HCT116 (cell line): ENCODE data around the gene GADD45A. TPM values are rescaled to one million over a fixed set of nuclear protein-coding genes. Genes with fewer than 3 reads are reported as not detected.

ENCODE experiments used
- ATAC-seq: fragments of 200-7000 bp; cut with Tn5 transposase; 2 replicates; pipeline ENCODE4 v1.9.1; 2020; ENCODE audit warnings: mild to moderate bottlenecking, moderate library complexity
- BruUV-seq: library from RNA; stranded (reverse); fragments of 400-500 nt; replicated peaks from 2 replicates; lab custom pipeline; 2021; lab: Mats Ljungman, UMichigan
- CTCF ChIA-PET: fragments of 300-600 bp; sonication (Branson Sonifier 250); formaldehyde crosslinking; loops from one replicate; lab custom pipeline; 2021; ENCODE audit warnings: antibody characterized with exemption; lab: Charles Lee
- POLR2A ChIA-PET: fragments of 300-600, 350-600 bp; sonication (Branson Sonifier 250); formaldehyde crosslinking; loops from one replicate; lab custom pipeline; 2021; ENCODE audit warnings: antibody characterized with exemption; lab: Charles Lee
- RAD21 ChIA-PET, 2 experiments: fragments of 300-600 bp; sonication (Branson Sonifier 250); formaldehyde crosslinking; loops; one replicate each; lab custom pipeline; 2023; ENCODE audit warnings: low total read pairs in 2 of 2; ENCODE audit not compliant: uncharacterized antibody in 2 of 2, unreplicated experiment in 2 of 2, low non-redundant PET in 1 of 2; lab: Charles Lee
- DNase-seq: peaks from one replicate; pipeline ENCODE4 v3.0.0-alpha.2; 2010; ENCODE audit warnings: low read depth, low spot score
- H2AFZ ChIP-seq: fragments of 200-600 bp; shearing (Covaris generic), sonication (generic); 2 replicates; pipeline ENCODE4 v1.6.1; 2017; ENCODE audit warnings: low read depth, mixed run types, mixed read lengths, antibody characterized with exemption, low read length; ENCODE audit not compliant: poor library complexity, severe bottlenecking
- H3K27ac ChIP-seq: 2 replicates; pipeline ENCODE4 v1.5.1; 2012; ENCODE audit warnings: low read depth, low read length
- H3K27me3 ChIP-seq: fragments of 200-600 bp; sonication (generic); 2 replicates; pipeline ENCODE4 v1.6.1; 2016; ENCODE audit warnings: mixed run types, low read length, mixed read lengths; ENCODE audit not compliant: insufficient read depth
- H3K36me3 ChIP-seq, 2 experiments: fragments of 200-500 bp in 1 of 2; fragments of 200-600 bp in 1 of 2; sonication (Bioruptor generic) in 1 of 2; sonication (generic) in 1 of 2; 2 replicates each; pipeline versions ENCODE4 v1.5.1 to v1.6.1; 2014 to 2016; ENCODE audit warnings: low read length in 2 of 2, inconsistent platforms in 1 of 2, mixed read lengths in 1 of 2, mixed run types in 1 of 2; ENCODE audit not compliant: insufficient read depth in 2 of 2, control insufficient read depth in 1 of 2
- H3K4me1 ChIP-seq, 2 experiments: fragments of 200-600 bp in 1 of 2; sonication (generic) in 1 of 2; 2 replicates each; pipeline versions ENCODE4 v1.5.1 to v1.6.1; 2012 to 2017; ENCODE audit warnings: low read length in 2 of 2, inconsistent platforms in 1 of 2, mild to moderate bottlenecking in 1 of 2, mixed read lengths in 1 of 2, mixed run types in 1 of 2, moderate library complexity in 1 of 2; ENCODE audit not compliant: insufficient read depth in 2 of 2, control insufficient read depth in 1 of 2
- H3K4me2 ChIP-seq: fragments of 200-600 bp; sonication (generic); 2 replicates; pipeline ENCODE4 v1.6.1; 2017; ENCODE audit warnings: mixed run types, low read length, mixed read lengths
- H3K4me3 ChIP-seq, 2 experiments: fragments of 200-600 bp in 1 of 2; sonication (generic) in 1 of 2; replicated peaks in 1 of 2; 2 replicates each; pipeline ENCODE4 v1.5.1; 2011 to 2016; ENCODE audit warnings: low read length in 2 of 2, control low read depth in 1 of 2, low read depth in 1 of 2, mild to moderate bottlenecking in 1 of 2, mixed read lengths in 1 of 2, mixed run types in 1 of 2
- H3K79me2 ChIP-seq: fragments of 200-600 bp; sonication (generic); 2 replicates; pipeline ENCODE4 v1.6.1; 2017; ENCODE audit warnings: mild to moderate bottlenecking, mixed run types, low read length, moderate library complexity, mixed read lengths; ENCODE audit not compliant: insufficient read depth
- H3K9ac ChIP-seq: fragments of 200-600 bp; sonication (generic); 2 replicates; pipeline ENCODE4 v1.6.1; 2016; ENCODE audit warnings: low read length, mixed read lengths
- H3K9me2 ChIP-seq: fragments of 200-600 bp; sonication (generic), shearing (Covaris generic); 2 replicates; pipeline ENCODE4 v1.6.1; 2017; ENCODE audit warnings: mixed run types, mild to moderate bottlenecking, moderate library complexity; ENCODE audit not compliant: insufficient read depth
- H3K9me3 ChIP-seq, 2 experiments: fragments of 200-500 bp in 1 of 2; fragments of 200-600 bp in 1 of 2; sonication (Bioruptor generic) in 1 of 2; sonication (generic) in 1 of 2; 2 replicates each; pipeline ENCODE4 v1.6.1; 2014 to 2017; ENCODE audit warnings: low read length in 2 of 2, mixed read lengths in 2 of 2, inconsistent platforms in 1 of 2, low read depth in 1 of 2, mild to moderate bottlenecking in 1 of 2, mixed run types in 1 of 2, moderate library complexity in 1 of 2; ENCODE audit not compliant: control insufficient read depth in 1 of 2, insufficient read depth in 1 of 2
- H4K20me1 ChIP-seq: fragments of 200-600 bp; sonication (generic), shearing (Covaris generic); 2 replicates; pipeline ENCODE4 v1.6.1; 2017; ENCODE audit warnings: mixed run types, mild to moderate bottlenecking, moderate library complexity; ENCODE audit not compliant: insufficient read depth
- CEBPB ChIP-seq: IDR thresholded peaks from 2 replicates; pipeline ENCODE4 v1.6.1; 2012; ENCODE audit warnings: low read depth
- EGR1 ChIP-seq: IDR thresholded peaks from 2 replicates; pipeline ENCODE4 v1.6.1; 2012; ENCODE audit warnings: low read depth
- EZH2phosphoT487 ChIP-seq: fragments of 200-600 bp; IDR thresholded peaks from 2 replicates; pipeline ENCODE4 v1.6.1; 2018; ENCODE audit warnings: antibody characterized with exemption, borderline replicate concordance
- POLR2A ChIP-seq: IDR thresholded peaks from 2 replicates; pipeline ENCODE4 v1.7.0; 2011; ENCODE audit warnings: borderline replicate concordance; ENCODE audit not compliant: insufficient read depth, insufficient read length; ENCODE audit errors: extremely low read depth
- POLR2AphosphoS5 ChIP-seq: IDR thresholded peaks from 2 replicates; pipeline ENCODE4 v1.6.1; 2011; ENCODE audit warnings: mild to moderate bottlenecking, low read depth, low read length, moderate library complexity
- SRF ChIP-seq: IDR thresholded peaks from 2 replicates; pipeline ENCODE4 v1.6.1; 2012; ENCODE audit warnings: low read depth
- TCF7L2 ChIP-seq: IDR thresholded peaks from 2 replicates; pipeline ENCODE4 v1.7.0; 2011; ENCODE audit warnings: borderline replicate concordance, inconsistent platforms; ENCODE audit not compliant: insufficient read depth, insufficient read length; ENCODE audit errors: extremely low read depth
- intact Hi-C: fragments of 100-400 bp; cut with micrococcal nuclease; formaldehyde crosslinking; loops from 2 replicates; pipeline ENCODE4 v1.10.0; 2022
- total RNA-seq: library from RNA; stranded (reverse); gene quantifications from one replicate; pipeline ENCODE4 v1.2.1, GENCODE V29; 2021; ENCODE audit not compliant: unreplicated experiment
- TF ChIP-seq, protein P1 (sequence below): IDR thresholded peaks from 2 replicates; pipeline ENCODE4 v1.6.1; 2011; ENCODE audit warnings: mild to moderate bottlenecking, low read length, moderate library complexity; ENCODE audit not compliant: insufficient replicate concordance; ENCODE audit errors: extremely low read depth
- TF ChIP-seq, protein P2 (sequence below): IDR thresholded peaks from 2 replicates; pipeline ENCODE4 v1.6.1; 2012; ENCODE audit warnings: low read depth
- TF ChIP-seq, protein P3 (sequence below): IDR thresholded peaks from 2 replicates; pipeline ENCODE4 v1.6.1; 2012
- TF ChIP-seq, protein P4 (sequence below), 3 experiments: fragments of 200-600 bp in 1 of 3; sonication (generic) in 1 of 3; IDR thresholded peaks in 2 of 3; conservative IDR thresholded peaks in 1 of 3; 2 replicates each; pipeline ENCODE4 v1.5.1; 2012 to 2017; ENCODE audit warnings: low read depth in 2 of 3, low read length in 2 of 3, antibody characterized with exemption in 1 of 3, borderline replicate concordance in 1 of 3, control low read depth in 1 of 3, mild to moderate bottlenecking in 1 of 3, mixed read lengths in 1 of 3, mixed run types in 1 of 3, moderate library complexity in 1 of 3; ENCODE audit not compliant: insufficient read depth in 1 of 3

Gene GADD45A
- total RNA-seq, 1 experiment from 2014 or later = 105 TPM

DNA sequence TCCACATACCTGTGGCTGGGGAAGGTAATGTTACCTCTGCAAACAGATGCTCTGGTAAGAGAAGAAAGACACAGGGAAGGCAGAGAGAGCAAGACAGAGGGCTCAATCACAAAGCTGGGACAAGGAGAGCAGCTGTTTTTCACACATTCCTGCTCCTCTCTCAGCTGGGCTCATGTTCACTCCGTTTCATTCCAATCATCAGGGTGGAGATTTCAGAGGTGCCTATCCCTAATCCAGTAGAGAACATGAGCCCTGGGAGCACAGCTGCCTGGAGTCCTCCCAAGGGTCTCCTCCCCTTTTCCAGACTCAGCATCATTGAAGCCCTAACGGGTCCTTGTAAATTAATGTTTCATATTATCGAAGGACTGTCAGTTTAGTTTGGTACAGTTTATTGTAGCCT lies 19.4 kb downstream of the GADD45A start:
- intact Hi-C loops = no loop called here
- RAD21 ChIA-PET = no interaction called here
- DNase-seq = no peak
- no peak overlapping the region for H3K4me3 ChIP-seq
- ATAC-seq = no peak
- H2AFZ ChIP-seq = no peak overlapping the region
- H3K4me1 ChIP-seq = peaks cover 38 to 51% of the 10 kb centered on the region in 2 experiments
- no peaks in the 10 kb centered on the region for H3K36me3 ChIP-seq
- POLR2A ChIA-PET = interaction anchor here (2.2 kb wide), 1 partner anchor 19 kb away, joined by 10 read pairs; the partner anchor contains the start of gene GADD45A
- no peaks in the 10 kb centered on the region for H3K27me3 ChIP-seq
- no peaks in the 10 kb centered on the region for H4K20me1 ChIP-seq
- no TSS peak for BruUV-seq
- H3K9me2 ChIP-seq = no peaks in the 10 kb centered on the region
- H3K79me2 ChIP-seq = no peaks in the 10 kb centered on the region
- H3K9ac ChIP-seq = no peak overlapping the region
- no peaks in the 10 kb centered on the region for H3K9me3 ChIP-seq
- no peak overlapping the region for H3K4me2 ChIP-seq
- no peak for TF ChIP-seq POLR2A
- TF ChIP-seq, protein P1, sequence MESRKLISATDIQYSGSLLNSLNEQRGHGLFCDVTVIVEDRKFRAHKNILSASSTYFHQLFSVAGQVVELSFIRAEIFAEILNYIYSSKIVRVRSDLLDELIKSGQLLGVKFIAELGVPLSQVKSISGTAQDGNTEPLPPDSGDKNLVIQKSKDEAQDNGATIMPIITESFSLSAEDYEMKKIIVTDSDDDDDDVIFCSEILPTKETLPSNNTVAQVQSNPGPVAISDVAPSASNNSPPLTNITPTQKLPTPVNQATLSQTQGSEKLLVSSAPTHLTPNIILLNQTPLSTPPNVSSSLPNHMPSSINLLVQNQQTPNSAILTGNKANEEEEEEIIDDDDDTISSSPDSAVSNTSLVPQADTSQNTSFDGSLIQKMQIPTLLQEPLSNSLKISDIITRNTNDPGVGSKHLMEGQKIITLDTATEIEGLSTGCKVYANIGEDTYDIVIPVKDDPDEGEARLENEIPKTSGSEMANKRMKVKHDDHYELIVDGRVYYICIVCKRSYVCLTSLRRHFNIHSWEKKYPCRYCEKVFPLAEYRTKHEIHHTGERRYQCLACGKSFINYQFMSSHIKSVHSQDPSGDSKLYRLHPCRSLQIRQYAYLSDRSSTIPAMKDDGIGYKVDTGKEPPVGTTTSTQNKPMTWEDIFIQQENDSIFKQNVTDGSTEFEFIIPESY = no peak
- no peak for TF ChIP-seq SRF
- TF ChIP-seq EGR1 = no peak
- TF ChIP-seq TCF7L2 = no peak
- CTCF ChIA-PET = no interaction called here
- no peak overlapping the region for H3K27ac ChIP-seq

DNA sequence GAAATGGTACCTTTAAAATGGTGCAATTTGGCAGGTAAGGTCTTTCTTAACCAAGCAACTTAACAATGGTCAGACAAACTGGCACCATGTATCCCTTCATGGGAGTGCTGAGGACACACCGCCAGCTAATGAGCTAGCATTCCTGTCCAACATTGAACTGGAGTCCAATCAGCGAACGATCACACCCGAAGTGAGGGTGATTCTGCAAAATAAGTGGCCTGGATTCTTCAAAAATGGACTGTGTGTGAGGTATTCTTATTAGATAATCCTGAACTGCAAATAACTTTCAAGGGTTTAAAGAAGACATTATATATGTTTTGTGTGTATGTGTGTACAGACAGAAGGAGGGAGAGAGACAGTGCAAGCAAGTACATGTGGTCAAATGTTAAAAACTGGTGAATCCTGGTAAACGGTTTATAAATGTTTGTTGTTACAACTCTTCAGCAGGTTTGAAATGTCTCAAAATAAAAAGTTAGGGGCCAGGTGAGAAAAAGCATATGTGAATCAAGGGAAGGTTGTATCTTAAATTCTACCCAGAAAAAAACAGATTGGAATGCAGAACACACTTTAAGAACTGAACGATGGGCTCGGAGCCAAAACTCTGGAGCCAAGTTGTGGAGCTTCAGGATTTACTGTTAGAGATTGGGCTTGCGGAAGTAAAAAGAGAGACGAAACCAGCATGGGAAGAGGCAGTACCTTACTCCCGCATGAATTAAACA lies 20.9 kb downstream of the GADD45A start:
- Histone ChIP-seq H3K9me2 (no peaks in the 10 kb centered on the region), H3K36me3 (no peaks in the 10 kb centered on the region), H3K27ac (no peak overlapping the region), H3K79me2 (no peaks in the 10 kb centered on the region), H3K4me3 (no peak overlapping the region), H4K20me1 (no peaks in the 10 kb centered on the region), H3K9me3 (no peaks in the 10 kb centered on the region), H3K4me1 (peaks cover 31 to 46% of the 10 kb centered on the region in 2 experiments), H3K27me3 (no peaks in the 10 kb centered on the region), H3K9ac (no peak overlapping the region), H3K4me2 (no peak overlapping the region), H2AFZ (no peak overlapping the region)
- ChIA-PET RAD21 (no interaction called here), CTCF (no interaction called here), POLR2A (no interaction called here)
- DNase-seq (no peak), ATAC-seq (no peak)
- BruUV-seq = no TSS peak
- intact Hi-C loops = no loop called here
- TF ChIP-seq, protein P2, sequence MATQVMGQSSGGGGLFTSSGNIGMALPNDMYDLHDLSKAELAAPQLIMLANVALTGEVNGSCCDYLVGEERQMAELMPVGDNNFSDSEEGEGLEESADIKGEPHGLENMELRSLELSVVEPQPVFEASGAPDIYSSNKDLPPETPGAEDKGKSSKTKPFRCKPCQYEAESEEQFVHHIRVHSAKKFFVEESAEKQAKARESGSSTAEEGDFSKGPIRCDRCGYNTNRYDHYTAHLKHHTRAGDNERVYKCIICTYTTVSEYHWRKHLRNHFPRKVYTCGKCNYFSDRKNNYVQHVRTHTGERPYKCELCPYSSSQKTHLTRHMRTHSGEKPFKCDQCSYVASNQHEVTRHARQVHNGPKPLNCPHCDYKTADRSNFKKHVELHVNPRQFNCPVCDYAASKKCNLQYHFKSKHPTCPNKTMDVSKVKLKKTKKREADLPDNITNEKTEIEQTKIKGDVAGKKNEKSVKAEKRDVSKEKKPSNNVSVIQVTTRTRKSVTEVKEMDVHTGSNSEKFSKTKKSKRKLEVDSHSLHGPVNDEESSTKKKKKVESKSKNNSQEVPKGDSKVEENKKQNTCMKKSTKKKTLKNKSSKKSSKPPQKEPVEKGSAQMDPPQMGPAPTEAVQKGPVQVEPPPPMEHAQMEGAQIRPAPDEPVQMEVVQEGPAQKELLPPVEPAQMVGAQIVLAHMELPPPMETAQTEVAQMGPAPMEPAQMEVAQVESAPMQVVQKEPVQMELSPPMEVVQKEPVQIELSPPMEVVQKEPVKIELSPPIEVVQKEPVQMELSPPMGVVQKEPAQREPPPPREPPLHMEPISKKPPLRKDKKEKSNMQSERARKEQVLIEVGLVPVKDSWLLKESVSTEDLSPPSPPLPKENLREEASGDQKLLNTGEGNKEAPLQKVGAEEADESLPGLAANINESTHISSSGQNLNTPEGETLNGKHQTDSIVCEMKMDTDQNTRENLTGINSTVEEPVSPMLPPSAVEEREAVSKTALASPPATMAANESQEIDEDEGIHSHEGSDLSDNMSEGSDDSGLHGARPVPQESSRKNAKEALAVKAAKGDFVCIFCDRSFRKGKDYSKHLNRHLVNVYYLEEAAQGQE = no peak
- no peak for TF ChIP-seq POLR2AphosphoS5
- TF ChIP-seq, protein P3, sequence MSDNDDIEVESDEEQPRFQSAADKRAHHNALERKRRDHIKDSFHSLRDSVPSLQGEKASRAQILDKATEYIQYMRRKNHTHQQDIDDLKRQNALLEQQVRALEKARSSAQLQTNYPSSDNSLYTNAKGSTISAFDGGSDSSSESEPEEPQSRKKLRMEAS = no peak
- TF ChIP-seq EZH2phosphoT487 = no peak
- TF ChIP-seq, protein P4, sequence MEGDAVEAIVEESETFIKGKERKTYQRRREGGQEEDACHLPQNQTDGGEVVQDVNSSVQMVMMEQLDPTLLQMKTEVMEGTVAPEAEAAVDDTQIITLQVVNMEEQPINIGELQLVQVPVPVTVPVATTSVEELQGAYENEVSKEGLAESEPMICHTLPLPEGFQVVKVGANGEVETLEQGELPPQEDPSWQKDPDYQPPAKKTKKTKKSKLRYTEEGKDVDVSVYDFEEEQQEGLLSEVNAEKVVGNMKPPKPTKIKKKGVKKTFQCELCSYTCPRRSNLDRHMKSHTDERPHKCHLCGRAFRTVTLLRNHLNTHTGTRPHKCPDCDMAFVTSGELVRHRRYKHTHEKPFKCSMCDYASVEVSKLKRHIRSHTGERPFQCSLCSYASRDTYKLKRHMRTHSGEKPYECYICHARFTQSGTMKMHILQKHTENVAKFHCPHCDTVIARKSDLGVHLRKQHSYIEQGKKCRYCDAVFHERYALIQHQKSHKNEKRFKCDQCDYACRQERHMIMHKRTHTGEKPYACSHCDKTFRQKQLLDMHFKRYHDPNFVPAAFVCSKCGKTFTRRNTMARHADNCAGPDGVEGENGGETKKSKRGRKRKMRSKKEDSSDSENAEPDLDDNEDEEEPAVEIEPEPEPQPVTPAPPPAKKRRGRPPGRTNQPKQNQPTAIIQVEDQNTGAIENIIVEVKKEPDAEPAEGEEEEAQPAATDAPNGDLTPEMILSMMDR (IDR thresholded peaks at IDR 0.05 in 2 of 3, conservative IDR thresholded peaks at IDR 0.05 in 1 of 3; ENCODE audit: borderline replicate concordance in 1 of 3, insufficient read depth in 1 of 3, low read depth in 2 of 3, low read length in 2 of 3) = no peak
- TF ChIP-seq CEBPB = no peak
